ENCODE measurements around the gene GINM1.

Gene GINM1

DNA sequence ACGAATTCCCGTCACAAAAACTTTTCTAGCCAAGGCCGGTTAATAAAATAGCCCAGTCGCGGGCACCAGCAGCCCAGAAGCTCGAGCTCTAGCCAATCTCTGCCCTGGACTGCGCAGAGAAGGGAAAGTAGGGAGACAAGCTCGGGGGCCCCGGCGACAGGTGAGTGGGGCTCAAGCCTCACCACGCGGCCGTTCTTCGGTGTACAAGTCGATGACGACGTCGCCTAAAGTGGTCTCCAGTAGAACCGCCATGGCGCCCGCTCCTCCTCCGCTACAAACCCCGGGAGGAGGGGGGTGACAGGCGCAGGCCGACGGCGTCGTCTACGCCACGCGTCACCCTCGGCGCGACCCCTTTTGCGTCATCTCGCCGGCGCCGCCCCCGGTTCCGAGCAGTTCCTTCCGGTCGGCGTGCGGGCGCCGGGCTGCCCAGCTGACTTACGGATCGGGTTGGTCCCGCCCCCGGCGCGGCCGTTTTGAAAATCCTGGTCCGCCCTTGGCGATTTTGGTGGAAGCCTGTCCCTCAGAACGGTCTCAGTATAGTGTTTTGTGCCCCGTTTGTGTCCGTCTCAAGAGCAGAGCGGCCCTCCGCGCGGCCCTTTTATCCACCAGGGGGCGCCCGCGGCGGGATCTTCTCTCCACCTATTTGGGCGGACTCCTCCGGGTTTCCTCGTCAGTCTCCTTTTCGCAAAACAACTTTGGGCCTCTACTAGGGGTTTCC lies 20.3 kb upstream of the GINM1 start, which contains the start of gene PPIL4 (continued):
- TF ChIP-seq AEBP2 (tag by site-specific recombination; IDR thresholded peaks at IDR 0.05; ENCODE audit: borderline replicate concordance) (no peak), REPIN1 (tag by site-specific recombination; IDR thresholded peaks at IDR 0.05; ENCODE audit: low read depth) (no peak), ZSCAN23 (tag by site-specific recombination; IDR thresholded peaks at IDR 0.05) (0 out of 2 replicates have a peak, but pooled peaks have one; percentile 9), ZNF19 (tag by site-specific recombination; IDR thresholded peaks at IDR 0.05; ENCODE audit: low read depth) (no peak), HOXC10 (CRISPR knock-in tag; IDR thresholded peaks at IDR 0.05) (peak; percentile 44; the same call in 1 of the 2 replicates), ZNF560 (tag by site-specific recombination; IDR thresholded peaks at IDR 0.05; ENCODE audit: borderline replicate concordance) (no peak), ZNF37A (tag by site-specific recombination; IDR thresholded peaks at IDR 0.05) (no peak), ZNF660 (tag by site-specific recombination; IDR thresholded peaks at IDR 0.05) (peak; percentile 94), ZNF211 (tag by site-specific recombination; IDR thresholded peaks at IDR 0.05; ENCODE audit: low read depth) (no peak), SP3 (tag by site-specific recombination; IDR thresholded peaks at IDR 0.05) (peak; percentile 90), ZBTB10 (tag by site-specific recombination; IDR thresholded peaks at IDR 0.05) (peak; percentile 58; the same call in 1 of the 2 replicates), MYNN (tag by site-specific recombination; IDR thresholded peaks at IDR 0.05; ENCODE audit: borderline replicate concordance) (no peak), OSR2 (tag by site-specific recombination; IDR thresholded peaks at IDR 0.05) (no peak), ZNF24 (tag by site-specific recombination; IDR thresholded peaks at IDR 0.05) (peak; percentile 74), ZNF768 (tag by site-specific recombination; IDR thresholded peaks at IDR 0.05) (no peak), ZNF174 (tag by site-specific recombination; IDR thresholded peaks at IDR 0.05) (no peak), YY2 (tag by site-specific recombination; IDR thresholded peaks at IDR 0.05) (peak; percentile 65; the same call in 1 of the 2 replicates), ZNF221 (tag by site-specific recombination; IDR thresholded peaks at IDR 0.05; ENCODE audit: borderline replicate concordance) (no peak)
- TF ChIP-seq, protein P1, sequence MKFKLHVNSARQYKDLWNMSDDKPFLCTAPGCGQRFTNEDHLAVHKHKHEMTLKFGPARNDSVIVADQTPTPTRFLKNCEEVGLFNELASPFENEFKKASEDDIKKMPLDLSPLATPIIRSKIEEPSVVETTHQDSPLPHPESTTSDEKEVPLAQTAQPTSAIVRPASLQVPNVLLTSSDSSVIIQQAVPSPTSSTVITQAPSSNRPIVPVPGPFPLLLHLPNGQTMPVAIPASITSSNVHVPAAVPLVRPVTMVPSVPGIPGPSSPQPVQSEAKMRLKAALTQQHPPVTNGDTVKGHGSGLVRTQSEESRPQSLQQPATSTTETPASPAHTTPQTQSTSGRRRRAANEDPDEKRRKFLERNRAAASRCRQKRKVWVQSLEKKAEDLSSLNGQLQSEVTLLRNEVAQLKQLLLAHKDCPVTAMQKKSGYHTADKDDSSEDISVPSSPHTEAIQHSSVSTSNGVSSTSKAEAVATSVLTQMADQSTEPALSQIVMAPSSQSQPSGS (tag by site-specific recombination; IDR thresholded peaks at IDR 0.05; ENCODE audit: low read depth): peak; percentile 81; the same call in 1 of the 2 replicates
- TF ChIP-seq, protein P2, sequence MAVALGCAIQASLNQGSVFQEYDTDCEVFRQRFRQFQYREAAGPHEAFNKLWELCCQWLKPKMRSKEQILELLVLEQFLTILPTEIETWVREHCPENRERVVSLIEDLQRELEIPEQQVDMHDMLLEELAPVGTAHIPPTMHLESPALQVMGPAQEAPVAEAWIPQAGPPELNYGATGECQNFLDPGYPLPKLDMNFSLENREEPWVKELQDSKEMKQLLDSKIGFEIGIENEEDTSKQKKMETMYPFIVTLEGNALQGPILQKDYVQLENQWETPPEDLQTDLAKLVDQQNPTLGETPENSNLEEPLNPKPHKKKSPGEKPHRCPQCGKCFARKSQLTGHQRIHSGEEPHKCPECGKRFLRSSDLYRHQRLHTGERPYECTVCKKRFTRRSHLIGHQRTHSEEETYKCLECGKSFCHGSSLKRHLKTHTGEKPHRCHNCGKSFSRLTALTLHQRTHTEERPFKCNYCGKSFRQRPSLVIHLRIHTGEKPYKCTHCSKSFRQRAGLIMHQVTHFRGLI (tag by site-specific recombination; IDR thresholded peaks at IDR 0.05): peak; percentile 66; the same call in 1 of the 2 replicates
- TF ChIP-seq, protein P3, sequence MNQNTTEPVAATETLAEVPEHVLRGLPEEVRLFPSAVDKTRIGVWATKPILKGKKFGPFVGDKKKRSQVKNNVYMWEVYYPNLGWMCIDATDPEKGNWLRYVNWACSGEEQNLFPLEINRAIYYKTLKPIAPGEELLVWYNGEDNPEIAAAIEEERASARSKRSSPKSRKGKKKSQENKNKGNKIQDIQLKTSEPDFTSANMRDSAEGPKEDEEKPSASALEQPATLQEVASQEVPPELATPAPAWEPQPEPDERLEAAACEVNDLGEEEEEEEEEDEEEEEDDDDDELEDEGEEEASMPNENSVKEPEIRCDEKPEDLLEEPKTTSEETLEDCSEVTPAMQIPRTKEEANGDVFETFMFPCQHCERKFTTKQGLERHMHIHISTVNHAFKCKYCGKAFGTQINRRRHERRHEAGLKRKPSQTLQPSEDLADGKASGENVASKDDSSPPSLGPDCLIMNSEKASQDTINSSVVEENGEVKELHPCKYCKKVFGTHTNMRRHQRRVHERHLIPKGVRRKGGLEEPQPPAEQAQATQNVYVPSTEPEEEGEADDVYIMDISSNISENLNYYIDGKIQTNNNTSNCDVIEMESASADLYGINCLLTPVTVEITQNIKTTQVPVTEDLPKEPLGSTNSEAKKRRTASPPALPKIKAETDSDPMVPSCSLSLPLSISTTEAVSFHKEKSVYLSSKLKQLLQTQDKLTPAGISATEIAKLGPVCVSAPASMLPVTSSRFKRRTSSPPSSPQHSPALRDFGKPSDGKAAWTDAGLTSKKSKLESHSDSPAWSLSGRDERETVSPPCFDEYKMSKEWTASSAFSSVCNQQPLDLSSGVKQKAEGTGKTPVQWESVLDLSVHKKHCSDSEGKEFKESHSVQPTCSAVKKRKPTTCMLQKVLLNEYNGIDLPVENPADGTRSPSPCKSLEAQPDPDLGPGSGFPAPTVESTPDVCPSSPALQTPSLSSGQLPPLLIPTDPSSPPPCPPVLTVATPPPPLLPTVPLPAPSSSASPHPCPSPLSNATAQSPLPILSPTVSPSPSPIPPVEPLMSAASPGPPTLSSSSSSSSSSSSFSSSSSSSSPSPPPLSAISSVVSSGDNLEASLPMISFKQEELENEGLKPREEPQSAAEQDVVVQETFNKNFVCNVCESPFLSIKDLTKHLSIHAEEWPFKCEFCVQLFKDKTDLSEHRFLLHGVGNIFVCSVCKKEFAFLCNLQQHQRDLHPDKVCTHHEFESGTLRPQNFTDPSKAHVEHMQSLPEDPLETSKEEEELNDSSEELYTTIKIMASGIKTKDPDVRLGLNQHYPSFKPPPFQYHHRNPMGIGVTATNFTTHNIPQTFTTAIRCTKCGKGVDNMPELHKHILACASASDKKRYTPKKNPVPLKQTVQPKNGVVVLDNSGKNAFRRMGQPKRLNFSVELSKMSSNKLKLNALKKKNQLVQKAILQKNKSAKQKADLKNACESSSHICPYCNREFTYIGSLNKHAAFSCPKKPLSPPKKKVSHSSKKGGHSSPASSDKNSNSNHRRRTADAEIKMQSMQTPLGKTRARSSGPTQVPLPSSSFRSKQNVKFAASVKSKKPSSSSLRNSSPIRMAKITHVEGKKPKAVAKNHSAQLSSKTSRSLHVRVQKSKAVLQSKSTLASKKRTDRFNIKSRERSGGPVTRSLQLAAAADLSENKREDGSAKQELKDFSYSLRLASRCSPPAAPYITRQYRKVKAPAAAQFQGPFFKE (tag by site-specific recombination; IDR thresholded peaks at IDR 0.05; ENCODE audit: borderline replicate concordance): no peak
- TF ChIP-seq, protein P4, sequence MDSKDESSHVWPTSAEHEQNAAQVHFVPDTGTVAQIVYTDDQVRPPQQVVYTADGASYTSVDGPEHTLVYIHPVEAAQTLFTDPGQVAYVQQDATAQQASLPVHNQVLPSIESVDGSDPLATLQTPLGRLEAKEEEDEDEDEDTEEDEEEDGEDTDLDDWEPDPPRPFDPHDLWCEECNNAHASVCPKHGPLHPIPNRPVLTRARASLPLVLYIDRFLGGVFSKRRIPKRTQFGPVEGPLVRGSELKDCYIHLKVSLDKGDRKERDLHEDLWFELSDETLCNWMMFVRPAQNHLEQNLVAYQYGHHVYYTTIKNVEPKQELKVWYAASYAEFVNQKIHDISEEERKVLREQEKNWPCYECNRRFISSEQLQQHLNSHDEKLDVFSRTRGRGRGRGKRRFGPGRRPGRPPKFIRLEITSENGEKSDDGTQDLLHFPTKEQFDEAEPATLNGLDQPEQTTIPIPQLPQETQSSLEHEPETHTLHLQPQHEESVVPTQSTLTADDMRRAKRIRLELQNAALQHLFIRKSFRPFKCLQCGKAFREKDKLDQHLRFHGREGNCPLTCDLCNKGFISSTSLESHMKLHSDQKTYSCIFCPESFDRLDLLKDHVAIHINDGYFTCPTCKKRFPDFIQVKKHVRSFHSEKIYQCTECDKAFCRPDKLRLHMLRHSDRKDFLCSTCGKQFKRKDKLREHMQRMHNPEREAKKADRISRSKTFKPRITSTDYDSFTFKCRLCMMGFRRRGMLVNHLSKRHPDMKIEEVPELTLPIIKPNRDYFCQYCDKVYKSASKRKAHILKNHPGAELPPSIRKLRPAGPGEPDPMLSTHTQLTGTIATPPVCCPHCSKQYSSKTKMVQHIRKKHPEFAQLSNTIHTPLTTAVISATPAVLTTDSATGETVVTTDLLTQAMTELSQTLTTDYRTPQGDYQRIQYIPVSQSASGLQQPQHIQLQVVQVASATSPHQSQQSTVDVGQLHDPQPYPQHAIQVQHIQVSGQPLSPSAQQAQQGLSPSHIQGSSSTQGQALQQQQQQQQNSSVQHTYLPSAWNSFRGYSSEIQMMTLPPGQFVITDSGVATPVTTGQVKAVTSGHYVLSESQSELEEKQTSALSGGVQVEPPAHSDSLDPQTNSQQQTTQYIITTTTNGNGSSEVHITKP (tag by site-specific recombination; IDR thresholded peaks at IDR 0.05): peak; percentile 51; the same call in 1 of the 2 replicates
